Measurements from ENCODE around the gene DCBLD1. TPM values are rescaled to one million over a fixed set of nuclear protein-coding genes. Genes with fewer than 3 reads are reported as not detected.

DCBLD1 gene
- total RNA-seq, 2 donors from 2014 or later: 8.8 to 17.6 TPM

- DNase-seq (ENCODE audit: low spot score): no peak
- no peaks in the 10 kb centered on the region for H3K27me3 ChIP-seq (replicated peaks; ENCODE audit: insufficient read depth)
- WGBS: 94% methylated on average over 6 of the region's 6 CpGs
- H3K4me1 ChIP-seq (replicated peaks): no peaks in the 10 kb centered on the region
- TF ChIP-seq, protein P1, sequence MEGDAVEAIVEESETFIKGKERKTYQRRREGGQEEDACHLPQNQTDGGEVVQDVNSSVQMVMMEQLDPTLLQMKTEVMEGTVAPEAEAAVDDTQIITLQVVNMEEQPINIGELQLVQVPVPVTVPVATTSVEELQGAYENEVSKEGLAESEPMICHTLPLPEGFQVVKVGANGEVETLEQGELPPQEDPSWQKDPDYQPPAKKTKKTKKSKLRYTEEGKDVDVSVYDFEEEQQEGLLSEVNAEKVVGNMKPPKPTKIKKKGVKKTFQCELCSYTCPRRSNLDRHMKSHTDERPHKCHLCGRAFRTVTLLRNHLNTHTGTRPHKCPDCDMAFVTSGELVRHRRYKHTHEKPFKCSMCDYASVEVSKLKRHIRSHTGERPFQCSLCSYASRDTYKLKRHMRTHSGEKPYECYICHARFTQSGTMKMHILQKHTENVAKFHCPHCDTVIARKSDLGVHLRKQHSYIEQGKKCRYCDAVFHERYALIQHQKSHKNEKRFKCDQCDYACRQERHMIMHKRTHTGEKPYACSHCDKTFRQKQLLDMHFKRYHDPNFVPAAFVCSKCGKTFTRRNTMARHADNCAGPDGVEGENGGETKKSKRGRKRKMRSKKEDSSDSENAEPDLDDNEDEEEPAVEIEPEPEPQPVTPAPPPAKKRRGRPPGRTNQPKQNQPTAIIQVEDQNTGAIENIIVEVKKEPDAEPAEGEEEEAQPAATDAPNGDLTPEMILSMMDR (IDR thresholded peaks at IDR 0.05): no peak
- TF ChIP-seq POLR2AphosphoS5 (IDR thresholded peaks at IDR 0.05): no peak
- TF ChIP-seq POLR2A (IDR thresholded peaks at IDR 0.05): no peak
- no peak overlapping the region for H3K27ac ChIP-seq
- no peaks in the 10 kb centered on the region for H3K9me3 ChIP-seq
- no peak overlapping the region for H3K4me3 ChIP-seq
- no peaks in the 10 kb centered on the region for H3K36me3 ChIP-seq
- intact Hi-C loops (cut with DNase I): no loop called here
Observed at GRCh38 chr6:117518870-117519269, 36.4 kb downstream of the DCBLD1 start.

DNA sequence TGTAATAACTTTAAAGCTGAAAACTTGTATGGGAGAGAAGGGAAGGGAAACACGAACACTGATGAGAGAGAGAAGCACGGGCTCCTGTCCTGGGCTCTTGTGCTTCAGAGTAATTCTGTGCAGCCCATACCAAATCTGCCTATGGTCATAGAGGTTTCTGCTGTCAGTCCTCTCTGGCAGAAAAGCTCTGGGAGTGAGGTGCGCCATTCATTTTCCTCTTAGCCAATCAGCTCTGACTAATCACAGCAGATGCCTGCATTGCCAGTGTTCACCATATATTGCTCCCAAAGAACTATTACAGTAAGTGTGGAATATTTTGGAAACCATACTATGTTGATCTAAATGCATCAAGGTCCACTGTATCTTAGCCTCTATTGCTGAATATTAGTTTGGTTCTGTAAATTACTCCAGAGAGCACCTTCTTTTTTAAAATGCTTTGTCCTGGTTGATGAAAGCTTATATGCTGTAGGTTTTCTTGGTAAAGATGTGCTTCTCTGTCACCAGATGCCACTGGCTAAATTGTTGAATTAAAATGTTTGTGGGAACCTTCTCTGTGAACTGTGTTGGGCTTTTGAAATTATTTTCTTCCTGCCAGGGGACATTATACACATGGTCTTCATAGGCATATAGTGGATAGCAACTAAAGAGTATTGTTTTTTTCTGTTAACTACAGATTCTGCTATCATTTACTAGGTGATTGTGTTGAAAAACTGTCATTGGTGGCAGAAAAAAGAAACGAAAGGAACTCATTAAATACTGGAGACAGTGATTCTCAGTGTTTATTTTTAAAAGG lies 38.3 kb downstream of the DCBLD1 start:
- DNase-seq (ENCODE audit: low spot score): no peak
- intact Hi-C loops (cut with DNase I): no loop called here
- no peaks in the 10 kb centered on the region for H3K4me1 ChIP-seq (replicated peaks)
- no peaks in the 10 kb centered on the region for H3K36me3 ChIP-seq
- no peaks in the 10 kb centered on the region for H3K9me3 ChIP-seq
- H3K27ac ChIP-seq: no peak overlapping the region
- 80% methylated on average over 4 of the region's 4 CpGs for WGBS
- no peak for TF ChIP-seq POLR2A (IDR thresholded peaks at IDR 0.05)
- TF ChIP-seq, protein P1 (IDR thresholded peaks at IDR 0.05): no peak
- TF ChIP-seq POLR2AphosphoS5 (IDR thresholded peaks at IDR 0.05): no peak
- H3K4me3 ChIP-seq: no peak overlapping the region
- H3K27me3 ChIP-seq (replicated peaks; ENCODE audit: insufficient read depth): no peaks in the 10 kb centered on the region

DNA sequence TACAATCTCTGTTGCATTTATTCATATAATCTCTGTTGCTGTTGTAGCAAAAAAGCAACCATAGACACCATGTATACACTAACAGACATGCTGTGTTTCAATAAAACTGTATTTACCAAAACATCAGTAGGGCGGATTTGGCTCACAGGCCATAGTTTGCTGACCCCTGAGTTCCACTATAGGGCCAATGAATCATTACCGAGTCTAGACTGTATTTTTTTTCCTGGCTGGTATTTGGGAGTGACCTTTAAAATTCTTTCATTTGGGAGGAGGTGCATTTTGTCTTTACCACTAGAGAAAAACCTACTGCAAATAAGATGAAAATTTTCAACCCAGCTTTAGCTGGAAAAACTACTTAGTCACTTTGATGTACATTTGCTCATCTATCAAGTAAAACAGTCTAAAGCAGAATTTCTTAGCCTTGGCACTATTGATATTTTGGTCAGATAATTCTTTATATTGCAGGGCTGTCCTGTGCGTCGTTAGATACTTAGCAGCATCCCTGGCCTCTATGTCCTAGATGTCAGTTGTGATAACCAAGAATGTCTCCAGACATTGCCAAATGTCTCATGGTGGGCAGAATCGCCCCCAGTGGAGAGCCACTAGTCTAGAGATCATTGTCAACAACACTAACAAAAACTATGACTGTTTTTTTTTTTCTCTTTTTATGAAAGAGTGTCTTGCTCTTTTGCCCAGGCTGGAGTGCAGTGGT lies 39.5 kb downstream of the DCBLD1 start:
- Histone ChIP-seq H3K36me3 (no peaks in the 10 kb centered on the region), H3K27ac (no peak overlapping the region), H3K4me1 (replicated peaks) (no peaks in the 10 kb centered on the region), H3K27me3 (replicated peaks; ENCODE audit: insufficient read depth) (no peaks in the 10 kb centered on the region), H3K9me3 (no peaks in the 10 kb centered on the region), H3K4me3 (no peak overlapping the region)
- intact Hi-C loops (cut with DNase I): no loop called here
- TF ChIP-seq, protein P1 (IDR thresholded peaks at IDR 0.05): no peak
- TF ChIP-seq POLR2AphosphoS5 (IDR thresholded peaks at IDR 0.05) (no peak), POLR2A (IDR thresholded peaks at IDR 0.05) (no peak)
- no peak for DNase-seq (ENCODE audit: low spot score)
- 83% methylated on average over 5 of the region's 5 CpGs for WGBS

DNA sequence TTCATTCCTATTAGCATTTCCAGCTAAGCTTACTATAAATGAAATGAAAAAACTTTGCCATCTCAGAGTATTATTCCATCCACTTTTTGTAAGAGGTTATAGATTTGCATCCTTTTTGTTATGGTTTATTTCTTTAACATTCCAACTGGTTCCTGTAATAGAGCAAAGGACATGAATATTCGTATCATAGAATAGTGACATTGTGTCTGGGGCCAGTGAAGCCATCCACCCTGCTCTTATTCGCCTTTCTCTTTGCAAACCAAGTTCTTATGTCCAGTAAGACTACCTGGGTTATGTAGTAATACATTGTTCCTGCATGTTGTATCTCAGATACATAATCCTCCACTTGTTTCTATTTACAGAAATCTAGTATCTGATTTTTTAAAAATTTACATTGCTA lies 43.1 kb downstream of the DCBLD1 start:
- intact Hi-C loops (cut with DNase I): no loop called here
- WGBS: 98% methylated on average over 2 of the region's 2 CpGs
- no peaks in the 10 kb centered on the region for H3K4me1 ChIP-seq (replicated peaks)
- no peaks in the 10 kb centered on the region for H3K36me3 ChIP-seq
- no peaks in the 10 kb centered on the region for H3K9me3 ChIP-seq
- TF ChIP-seq, protein P1 (IDR thresholded peaks at IDR 0.05): no peak
- no peak for TF ChIP-seq POLR2AphosphoS5 (IDR thresholded peaks at IDR 0.05)
- no peak for TF ChIP-seq POLR2A (IDR thresholded peaks at IDR 0.05)
- H3K4me3 ChIP-seq: no peak overlapping the region
- no peak for DNase-seq (ENCODE audit: low spot score)
- no peaks in the 10 kb centered on the region for H3K27me3 ChIP-seq (replicated peaks; ENCODE audit: insufficient read depth)
- H3K27ac ChIP-seq: no peak overlapping the region

All from prostate gland (tissue), 2 donors.